K562 (cell line): ENCODE data around the gene SLC26A2. TPM values are rescaled to one million over a fixed set of nuclear protein-coding genes. Genes with fewer than 3 reads are reported as not detected.
A peak's percentile ranks its signal among the peaks of the same experiment; 100 is the strongest.

Experiments used
- AFF4 ChIP-seq: sonication (generic); formaldehyde crosslinking; IDR thresholded peaks from 2 replicates; pipeline ENCODE4 v1.8.0; 2023; ENCODE audit warnings: mild to moderate bottlenecking, missing genetic modification reagents
- ARHGAP35 ChIP-seq: fragments of 450-650 bp; IDR thresholded peaks from 2 replicates; pipeline ENCODE4 v1.6.1; 2018; ENCODE audit not compliant: partially characterized antibody
- CEBPG ChIP-seq, 3 experiments: fragments of 200-800 bp in 1 of 3; sonication (Bioruptor generic) in 1 of 3; sonication (generic) in 1 of 3; formaldehyde crosslinking in 1 of 3; IDR thresholded peaks in 2 of 3; conservative IDR thresholded peaks in 1 of 3; 2 replicates each; pipeline versions ENCODE4 v1.6.1 to v1.8.0; 2016 to 2022; ENCODE audit warnings: missing compliant biosample characterization in 2 of 3, missing genetic modification characterization in 2 of 3, mild to moderate bottlenecking in 1 of 3, missing genetic modification reagents in 1 of 3
- CHD1 ChIP-seq: fragments of 200-600 bp; sonication (generic); IDR thresholded peaks from one replicate; pipeline ENCODE4 v1.6.1; 2012; ENCODE audit warnings: mild to moderate bottlenecking, moderate library complexity, low read length, inconsistent platforms
- FIP1L1 ChIP-seq: fragments of 200-400 bp; formaldehyde crosslinking; IDR thresholded peaks from 2 replicates; pipeline ENCODE4 v1.6.1; 2018; ENCODE audit warnings: mild to moderate bottlenecking, low read depth, low read length; ENCODE audit not compliant: poor library complexity, severe bottlenecking
- KAT7 ChIP-seq: sonication (generic); formaldehyde crosslinking; IDR thresholded peaks from 2 replicates; pipeline ENCODE4 v1.8.0; 2022; ENCODE audit warnings: missing genetic modification reagents, mild to moderate bottlenecking, borderline replicate concordance
- KDM1A ChIP-seq, 2 experiments: fragments of 450-650 bp; IDR thresholded peaks; 2 replicates each; pipeline ENCODE4 v1.6.1; 2016; ENCODE audit warnings: mild to moderate bottlenecking in 2 of 2
- MAFF ChIP-seq: IDR thresholded peaks from 2 replicates; pipeline ENCODE4 v1.6.1; 2012; ENCODE audit warnings: low read length, improper control_type of control experiment
- MECOM ChIP-seq: fragments of 250-450 bp; sonication (Bioruptor Pico); IDR thresholded peaks from 2 replicates; pipeline ENCODE4 v1.8.0; 2022; ENCODE audit warnings: inconsistent platforms
- NR2C2 ChIP-seq, 2 experiments: fragments of 200-800 bp in 1 of 2; sonication (Bioruptor generic) in 1 of 2; sonication (generic) in 1 of 2; formaldehyde crosslinking in 1 of 2; IDR thresholded peaks; 2 replicates each; pipeline versions ENCODE4 v1.6.1 to v1.8.0; 2016 to 2022; ENCODE audit warnings: mild to moderate bottlenecking in 1 of 2, missing compliant biosample characterization in 1 of 2, missing genetic modification characterization in 1 of 2, missing genetic modification reagents in 1 of 2
- RFX7 ChIP-seq: fragments of 250-450 bp; sonication (Bioruptor Pico); IDR thresholded peaks from 2 replicates; pipeline ENCODE4 v1.5.1; 2021; ENCODE audit warnings: mild to moderate bottlenecking
- SMARCA5 ChIP-seq: fragments of 450-650 bp; IDR thresholded peaks from 2 replicates; pipeline ENCODE4 v1.6.1; 2016
- TBP ChIP-seq: optimal IDR thresholded peaks from 2 replicates; pipeline ENCODE3; 2011; ENCODE audit warnings: low read depth, low read length, improper control_type of control experiment
- TEAD1 ChIP-seq, 2 experiments: fragments of 450-650 bp in 1 of 2; sonication (generic) in 1 of 2; formaldehyde crosslinking; IDR thresholded peaks; 2 replicates each; pipeline versions ENCODE4 v1.4.0 to v1.8.0; 2020 to 2022; ENCODE audit warnings: mild to moderate bottlenecking in 2 of 2, missing genetic modification reagents in 1 of 2
- TEAD4 ChIP-seq, 2 experiments: sonication (generic) in 1 of 2; formaldehyde crosslinking in 1 of 2; IDR thresholded peaks; 2 replicates each; pipeline versions ENCODE4 v1.6.1 to v1.8.0; 2012 to 2022; ENCODE audit warnings: borderline replicate concordance in 1 of 2, inconsistent platforms in 1 of 2, low read length in 1 of 2, mild to moderate bottlenecking in 1 of 2, missing genetic modification reagents in 1 of 2
- ZBED1 ChIP-seq: IDR thresholded peaks from 2 replicates; pipeline ENCODE4 v1.6.1; 2014
- ZHX1 ChIP-seq: fragments of 150-350 bp; conservative IDR thresholded peaks from 2 replicates; pipeline ENCODE4 v1.6.1; 2014; ENCODE audit warnings: low read length
- ZNF280A ChIP-seq: fragments of 450-650 bp; IDR thresholded peaks from 2 replicates; pipeline ENCODE4 v1.6.1; 2018; ENCODE audit warnings: mild to moderate bottlenecking, low read depth; ENCODE audit not compliant: partially characterized antibody
- ZNF57 ChIP-seq: fragments of 450-650 bp; formaldehyde crosslinking; IDR thresholded peaks from 2 replicates; pipeline ENCODE4 v1.4.0; 2020; ENCODE audit warnings: mild to moderate bottlenecking, moderate library complexity
- polyA plus RNA-seq, 8 experiments: library from polyadenylated mRNA; depleted of rRNA in 4 of 8; stranded (reverse) in 5 of 8; unstranded in 3 of 8; fragments of >200 nt; fragmentation: Nextera tagmentation in 2 of 8; fragmentation: Illumina TruSeq in 1 of 8; extraction: Ambion mirVana in 2 of 8; extraction: Trizol in 1 of 8; gene quantifications; 2 replicates each; pipeline versions ENCODE4 v1.2.1 to v1.2.3, GENCODE V29; 2011 to 2014; ENCODE audit warnings: inconsistent platforms in 1 of 8, missing spikeins in 1 of 8
- total RNA-seq, 7 experiments: library from RNA; depleted of rRNA in 6 of 7; stranded (reverse); fragments of >200 nt in 6 of 7; fragmentation: Illumina TruSeq in 2 of 7; extraction: Trizol in 2 of 7; gene quantifications; 2 replicates each; pipeline versions ENCODE4 v1.2.1 to v1.2.3, GENCODE V29; 2011 to 2021; ENCODE audit warnings: low replicate concordance in 1 of 7

SLC26A2 gene
- total and polyA plus RNA-seq, 9 of the 15 experiments (the other 6 are each of a cell fraction or from before 2014, with no cell fraction given) = 1.1 to 6.3 (median 3.6) TPM

GRCh38 chr5:150000990-150001659 lies 40.6 kb downstream of the SLC26A2 start (continued):
- 0 out of 2 replicates have a peak, but pooled peaks have one; percentile 4 for TF ChIP-seq AFF4 (CRISPR knock-in tag)
- no peak for TF ChIP-seq FIP1L1
- peak; percentile 36; the same call in 1 of the 2 replicates for TF ChIP-seq CEBPG (CRISPR knock-in tag; IDR thresholded peaks at IDR 0.05)
- no peak for TF ChIP-seq CEBPG (tag; conservative IDR thresholded peaks at IDR 0.05 in 1 of 2, IDR thresholded peaks at IDR 0.05 in 1 of 2)
- TF ChIP-seq TBP = no peak
- TF ChIP-seq ZHX1 = 0 out of 2 replicates have a peak, but pooled peaks have one; percentile 11
- TF ChIP-seq TEAD1 (CRISPR knock-in tag; IDR thresholded peaks at IDR 0.05) = peak in 1 of 2 experiments; percentile 81; a peak in 1 of 4 replicates
- peak in 1 of 2 experiments; percentile 56; a peak in 1 of 4 replicates for TF ChIP-seq KDM1A (IDR thresholded peaks at IDR 0.05)
- no peak for TF ChIP-seq NR2C2 (CRISPR knock-in tag; IDR thresholded peaks at IDR 0.05)
- TF ChIP-seq NR2C2 (tag; IDR thresholded peaks at IDR 0.05) = peak; percentile 83
- peak; percentile 40; the same call in 1 of the 2 replicates for TF ChIP-seq KAT7 (CRISPR knock-in tag)
- TF ChIP-seq MECOM (CRISPR knock-in tag) = no peak
- no peak for TF ChIP-seq ZNF57 (CRISPR knock-in tag)
- TF ChIP-seq CHD1 = peak; percentile 65
- no peak for TF ChIP-seq ZNF280A
- TF ChIP-seq MAFF = no peak
- TF ChIP-seq TEAD4 (IDR thresholded peaks at IDR 0.05; ENCODE audit: low read length) = no peak
- peak; percentile 91 for TF ChIP-seq TEAD4 (CRISPR knock-in tag; IDR thresholded peaks at IDR 0.05; ENCODE audit: borderline replicate concordance)
- TF ChIP-seq RFX7 = no peak
- TF ChIP-seq ARHGAP35 = peak; percentile 78
- peak; percentile 46; the same call in 1 of the 2 replicates for TF ChIP-seq SMARCA5
- peak; percentile 65; the same call in 1 of the 2 replicates for TF ChIP-seq ZBED1
